Neural progenitor cell (in vitro differentiated cells): Measurements from ENCODE around the gene IFNA7. TPM values are rescaled to one million over a fixed set of nuclear protein-coding genes. Genes with fewer than 3 reads are reported as not detected.
A peak's percentile ranks its signal among the peaks of the same experiment; 100 is the strongest.
"Not testable (repeated sequence)": the region's sequence is repeated elsewhere in the genome, so short reads cannot be mapped to it uniquely, and the experiment has no call there.

ENCODE experiments used
- DNase-seq: peaks from one replicate; pipeline ENCODE4 v3.0.0-alpha.2; 2016; ENCODE audit warnings: low spot score
- H2AFZ ChIP-seq: fragments of 200-600 bp; sonication (generic); replicated peaks from 2 replicates; pipeline ENCODE4 v1.6.1; 2016; ENCODE audit warnings: antibody characterized with exemption
- H3F3A ChIP-seq: fragments of 200-600 bp; sonication (generic); 2 replicates; pipeline ENCODE4 v1.6.1; 2016; ENCODE audit warnings: antibody characterized with exemption, low read depth
- H3K27ac ChIP-seq: fragments of 200-600 bp; sonication (generic); 2 replicates; pipeline ENCODE4 v1.5.1; 2016; ENCODE audit warnings: mild to moderate bottlenecking
- H3K27me3 ChIP-seq: fragments of 200-600 bp; sonication (generic); 2 replicates; pipeline ENCODE4 v1.6.1; 2016; ENCODE audit warnings: mild to moderate bottlenecking, moderate library complexity
- H3K36me3 ChIP-seq: fragments of 200-600 bp; sonication (generic); 2 replicates; pipeline ENCODE4 v1.5.1; 2016
- H3K4me1 ChIP-seq: fragments of 200-600 bp; sonication (generic); 2 replicates; pipeline ENCODE4 v1.6.1; 2016; ENCODE audit warnings: mixed run types
- H3K4me2 ChIP-seq: fragments of 200-600 bp; sonication (generic); 2 replicates; pipeline ENCODE4 v1.6.1; 2016
- H3K4me3 ChIP-seq: fragments of 200-600 bp; sonication (generic); 2 replicates; pipeline ENCODE4 v1.5.1; 2016
- H3K79me2 ChIP-seq: fragments of 200-600 bp; sonication (generic); 2 replicates; pipeline ENCODE4 v1.6.1; 2016; ENCODE audit warnings: low read depth
- H3K9ac ChIP-seq: fragments of 200-600 bp; sonication (generic); 2 replicates; pipeline ENCODE4 v1.6.1; 2016
- H3K9me3 ChIP-seq: fragments of 200-600 bp; sonication (generic); 2 replicates; pipeline ENCODE4 v1.5.1; 2016; ENCODE audit warnings: low read depth
- H4K20me1 ChIP-seq: fragments of 200-600 bp; sonication (generic); 2 replicates; pipeline ENCODE4 v1.6.1; 2016; ENCODE audit warnings: low read depth
- H3K27ac Mint-ChIP-seq: 3 replicates; pipeline ENCODE4 v1.8.0; 2021; ENCODE audit warnings: mixed read lengths
- H3K27me3 Mint-ChIP-seq: 2 replicates; pipeline ENCODE4 v1.8.0; 2022; ENCODE audit warnings: low read depth, mild to moderate bottlenecking, inconsistent platforms, moderate library complexity, mixed read lengths; ENCODE audit not compliant: insufficient read depth
- H3K36me3 Mint-ChIP-seq: 3 replicates; pipeline ENCODE4 v1.8.0; 2021; ENCODE audit warnings: mixed read lengths
- H3K4me1 Mint-ChIP-seq: 3 replicates; pipeline ENCODE4 v1.8.0; 2021; ENCODE audit warnings: mixed read lengths
- H3K4me3 Mint-ChIP-seq: 3 replicates; pipeline ENCODE4 v1.8.0; 2021; ENCODE audit warnings: mild to moderate bottlenecking, moderate library complexity, mixed read lengths
- H3K9me3 Mint-ChIP-seq: 3 replicates; pipeline ENCODE4 v1.8.0; 2020; ENCODE audit warnings: mixed read lengths
- EZH2 ChIP-seq: fragments of 200-600 bp; sonication (generic); IDR thresholded peaks from 2 replicates; pipeline ENCODE4 v1.6.1; 2017; ENCODE audit warnings: antibody characterized with exemption, mild to moderate bottlenecking, moderate library complexity
- EZH2phosphoT487 ChIP-seq: fragments of 200-600 bp; sonication (generic); IDR thresholded peaks from 2 replicates; pipeline ENCODE4 v1.6.1; 2017; ENCODE audit warnings: antibody characterized with exemption
- total RNA-seq: library from RNA; depleted of rRNA; stranded (reverse); fragments of >200 nt; gene quantifications from 2 replicates; pipeline ENCODE4 v1.2.3, GENCODE V29; 2015; ENCODE audit warnings: low replicate concordance
- TF ChIP-seq, protein P1 (sequence below): fragments of 200-600 bp; sonication (generic); IDR thresholded peaks from 2 replicates; pipeline ENCODE4 v1.5.1; 2017; ENCODE audit warnings: antibody characterized with exemption, mild to moderate bottlenecking

Gene IFNA7
- total RNA-seq, 1 donor from 2014 or later: not detected

DNA sequence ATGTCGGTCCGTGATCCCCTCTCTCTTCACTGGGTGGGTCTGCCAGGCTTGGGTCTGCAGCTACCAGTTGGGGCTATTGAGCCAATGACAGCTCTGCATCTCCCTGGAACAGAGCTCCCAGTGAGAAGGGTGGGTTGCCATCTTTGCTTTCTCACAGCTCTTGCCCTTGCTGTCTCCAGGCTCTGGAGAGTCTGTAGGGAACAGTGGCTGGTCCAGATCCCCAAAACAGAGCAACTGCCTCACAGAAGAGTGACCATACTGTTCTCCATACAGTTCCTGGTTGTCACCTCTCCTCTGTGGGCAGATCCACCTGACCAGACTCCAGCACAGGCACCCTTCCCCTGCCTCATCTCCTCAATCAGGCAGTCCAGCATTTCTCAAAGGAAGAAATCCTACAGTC is 31.3 kb upstream of the IFNA7 start:
- Histone ChIP-seq H3K79me2 (no peaks in the 10 kb centered on the region), H3F3A (no peaks in the 10 kb centered on the region), H3K4me2 (no peak overlapping the region), H3K36me3 (no peaks in the 10 kb centered on the region), H2AFZ (no peak overlapping the region), H3K9ac (no peak overlapping the region), H3K9me3 (no peaks in the 10 kb centered on the region), H3K4me1 (no peaks in the 10 kb centered on the region), H3K27ac (no peak overlapping the region), H3K4me3 (no peak overlapping the region), H3K27me3 (peaks cover 13% of the 10 kb centered on the region), H4K20me1 (no peaks in the 10 kb centered on the region)
- Mint-ChIP-seq H3K36me3 (no peaks in the 10 kb centered on the region), H3K4me1 (no peaks in the 10 kb centered on the region), H3K27ac (no peak overlapping the region), H3K9me3 (no peaks in the 10 kb centered on the region), H3K4me3 (no peak overlapping the region), H3K27me3 (peaks cover 4% of the 10 kb centered on the region)
- DNase-seq: no peak
- TF ChIP-seq, protein P1, sequence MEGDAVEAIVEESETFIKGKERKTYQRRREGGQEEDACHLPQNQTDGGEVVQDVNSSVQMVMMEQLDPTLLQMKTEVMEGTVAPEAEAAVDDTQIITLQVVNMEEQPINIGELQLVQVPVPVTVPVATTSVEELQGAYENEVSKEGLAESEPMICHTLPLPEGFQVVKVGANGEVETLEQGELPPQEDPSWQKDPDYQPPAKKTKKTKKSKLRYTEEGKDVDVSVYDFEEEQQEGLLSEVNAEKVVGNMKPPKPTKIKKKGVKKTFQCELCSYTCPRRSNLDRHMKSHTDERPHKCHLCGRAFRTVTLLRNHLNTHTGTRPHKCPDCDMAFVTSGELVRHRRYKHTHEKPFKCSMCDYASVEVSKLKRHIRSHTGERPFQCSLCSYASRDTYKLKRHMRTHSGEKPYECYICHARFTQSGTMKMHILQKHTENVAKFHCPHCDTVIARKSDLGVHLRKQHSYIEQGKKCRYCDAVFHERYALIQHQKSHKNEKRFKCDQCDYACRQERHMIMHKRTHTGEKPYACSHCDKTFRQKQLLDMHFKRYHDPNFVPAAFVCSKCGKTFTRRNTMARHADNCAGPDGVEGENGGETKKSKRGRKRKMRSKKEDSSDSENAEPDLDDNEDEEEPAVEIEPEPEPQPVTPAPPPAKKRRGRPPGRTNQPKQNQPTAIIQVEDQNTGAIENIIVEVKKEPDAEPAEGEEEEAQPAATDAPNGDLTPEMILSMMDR: no peak
- TF ChIP-seq EZH2phosphoT487: no peak
- no peak for TF ChIP-seq EZH2

DNA sequence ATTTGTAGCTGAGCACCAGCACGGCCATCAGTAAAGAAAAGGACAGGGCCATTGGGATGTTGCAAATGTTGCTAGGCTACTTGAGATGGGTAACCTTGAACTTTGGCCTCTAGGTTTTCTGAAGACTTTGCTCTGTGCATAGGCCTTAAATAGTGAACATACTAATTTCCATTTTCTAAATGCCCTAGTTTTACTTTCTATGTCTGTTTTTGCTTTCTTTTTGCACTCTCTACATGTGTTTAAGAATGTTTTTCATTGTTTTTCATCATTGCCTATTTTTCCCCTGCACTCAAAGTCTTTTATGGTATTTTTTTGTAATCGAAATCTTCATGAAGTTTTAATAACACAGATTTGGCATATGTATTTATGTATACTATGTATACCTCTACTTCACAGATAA is 26.1 kb upstream of the IFNA7 start, which contains the start of gene IFNA17:
Gene IFNA17, minus strand, starts transcription at position 101 of the 400 bp plus-strand sequence. Its CDS starts 49 bp downstream, at position 52.
- no peaks in the 10 kb centered on the region for H3F3A ChIP-seq
- no peak within 1 kb of the TSS for H3K4me3 ChIP-seq
- Mint-ChIP-seq H3K4me1 (no peaks in the 10 kb centered on the region), H3K27me3 (peaks cover under 1% of the 10 kb centered on the region), H3K4me3 (no peak within 1 kb of the TSS), H3K36me3 (no peaks in the 10 kb centered on the region), H3K27ac (no peak within 1 kb of the TSS), H3K9me3 (no peaks in the 10 kb centered on the region)
- H3K9ac ChIP-seq: no peak within 1 kb of the TSS
- H3K79me2 ChIP-seq: no peaks in the 10 kb centered on the region
- H3K4me2 ChIP-seq: no peak within 1 kb of the TSS
- H3K9me3 ChIP-seq: no peaks in the 10 kb centered on the region
- H3K36me3 ChIP-seq: no peaks in the 10 kb centered on the region
- TF ChIP-seq EZH2phosphoT487: no peak
- TF ChIP-seq, protein P1: no peak
- TF ChIP-seq EZH2: no peak
- H3K4me1 ChIP-seq: no peaks in the 10 kb centered on the region
- H4K20me1 ChIP-seq: no peaks in the 10 kb centered on the region
- no peaks in the 10 kb centered on the region for H3K27me3 ChIP-seq
- no peak within 1 kb of the TSS for H2AFZ ChIP-seq
- H3K27ac ChIP-seq: no peak within 1 kb of the TSS
- DNase-seq: no peak

DNA sequence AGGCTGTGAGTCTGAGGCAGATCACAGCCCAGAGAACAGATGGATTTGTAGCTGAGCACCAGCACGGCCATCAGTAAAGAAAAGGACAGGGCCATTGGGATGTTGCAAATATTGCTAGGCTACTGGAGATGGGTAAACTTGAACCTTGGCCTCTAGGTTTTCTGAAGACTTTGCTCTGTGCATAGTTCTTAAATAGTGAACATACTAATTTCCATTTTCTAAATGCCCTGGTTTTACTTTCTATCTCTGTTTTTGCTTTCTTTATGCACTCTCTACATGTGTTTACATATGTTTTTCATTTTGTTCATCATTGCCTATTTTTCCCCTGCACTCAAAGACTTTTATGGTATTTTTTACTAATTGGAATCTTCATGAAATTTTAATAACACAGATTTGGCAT is 15.2 kb upstream of the IFNA7 start, which contains the start of gene IFNA16:
Gene IFNA16, minus strand, starts transcription at position 101 of the 400 bp plus-strand sequence. Its CDS starts 6 bp downstream, at position 95.
- H3K36me3 ChIP-seq, H3K79me2 ChIP-seq, H3K9ac ChIP-seq, H4K20me1 ChIP-seq, H3K4me1 ChIP-seq, DNase-seq, H3K4me3 Mint-ChIP-seq, H3K27me3 Mint-ChIP-seq, H3K36me3 Mint-ChIP-seq, H3K4me3 ChIP-seq, H3K27ac ChIP-seq, H3F3A ChIP-seq, H3K9me3 Mint-ChIP-seq, H3K27ac Mint-ChIP-seq, H3K9me3 ChIP-seq, H3K4me1 Mint-ChIP-seq, H3K4me2 ChIP-seq: not testable (repeated sequence)
- peaks cover 23% of the 10 kb centered on the region for H3K27me3 ChIP-seq
- H2AFZ ChIP-seq: peak within 1 kb of the TSS; percentile 45

DNA sequence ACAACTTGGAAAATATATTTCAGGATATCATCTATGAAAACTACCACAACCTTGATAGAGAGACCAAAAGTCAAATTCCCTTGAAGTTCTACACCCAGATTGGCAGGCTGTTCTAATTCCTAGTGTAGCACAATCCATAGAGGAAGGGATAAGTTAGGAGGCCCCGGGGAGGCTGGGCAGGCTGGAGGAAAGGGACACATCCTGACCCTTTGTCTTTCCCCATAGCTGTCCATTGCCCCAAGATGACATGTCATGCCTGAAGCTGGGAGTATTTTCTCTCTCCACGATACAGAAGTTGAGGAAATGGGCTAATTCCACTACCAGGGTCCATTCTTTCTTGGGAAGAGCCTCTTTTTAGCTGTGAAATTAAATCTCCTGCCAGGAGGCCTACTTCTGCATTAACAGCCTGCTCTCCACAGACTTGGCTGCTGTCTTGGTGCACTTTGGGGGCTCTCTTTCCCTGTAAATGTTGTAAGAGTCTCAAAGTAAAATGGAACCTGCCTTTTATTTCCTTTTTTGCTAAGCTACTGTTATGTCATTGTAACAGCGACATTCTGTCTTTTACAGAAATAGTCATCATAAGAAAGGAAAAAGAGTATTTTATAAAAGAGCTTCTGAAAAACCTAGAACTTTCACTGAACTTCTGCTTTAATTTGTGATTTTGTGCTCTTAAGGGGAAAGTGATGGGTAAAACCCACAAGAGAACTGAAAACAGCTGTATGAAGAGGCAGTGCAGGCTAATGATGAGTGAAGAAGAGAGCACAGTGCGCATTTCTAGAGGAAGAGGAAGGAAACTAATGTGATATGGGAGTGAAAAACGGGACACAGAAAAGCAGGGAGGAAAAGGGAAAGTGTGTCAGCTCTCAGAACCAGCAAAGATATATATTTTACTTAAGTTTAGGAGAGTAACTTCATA is 11.7 kb upstream of the IFNA7 start:
- H3K27me3 Mint-ChIP-seq, H3K79me2 ChIP-seq, H3K9ac ChIP-seq, H3K27ac ChIP-seq, H3K36me3 ChIP-seq, H3K27ac Mint-ChIP-seq, H3K9me3 Mint-ChIP-seq, H3K4me1 ChIP-seq, H3K36me3 Mint-ChIP-seq, H3F3A ChIP-seq, H3K9me3 ChIP-seq, H4K20me1 ChIP-seq, H3K4me3 Mint-ChIP-seq, H3K4me2 ChIP-seq, H3K4me3 ChIP-seq, H3K4me1 Mint-ChIP-seq: not testable (repeated sequence)
- DNase-seq: peak; percentile 37
- TF ChIP-seq, protein P1: peak; percentile 59
- H2AFZ ChIP-seq: peak overlapping the region; percentile 89
- H3K27me3 ChIP-seq: peaks cover 20% of the 10 kb centered on the region

DNA sequence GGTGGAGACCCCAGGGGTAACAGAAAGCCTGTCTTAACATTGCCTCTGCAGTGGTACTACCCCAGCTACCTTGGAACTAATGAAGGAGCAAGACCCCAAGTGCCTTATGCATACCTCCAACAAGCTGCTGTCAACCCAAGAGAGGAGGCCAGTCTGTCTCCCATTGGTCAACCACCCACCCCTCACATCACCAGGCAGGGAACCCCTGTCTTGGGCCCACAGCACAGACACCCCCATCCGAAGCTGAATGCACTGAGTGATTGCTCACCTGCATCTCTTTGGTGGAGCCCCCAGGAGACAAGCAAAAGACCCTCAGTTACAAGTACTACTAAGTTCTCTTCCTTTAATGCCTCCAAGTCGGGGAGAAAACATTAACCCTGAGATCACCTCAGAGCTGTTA is 10.2 kb upstream of the IFNA7 start:
- H3K36me3 ChIP-seq, H3K27me3 Mint-ChIP-seq, H3K36me3 Mint-ChIP-seq, H3K4me3 Mint-ChIP-seq, H3K9ac ChIP-seq, H2AFZ ChIP-seq, H3K9me3 ChIP-seq, DNase-seq, H3K4me2 ChIP-seq, H3K27ac ChIP-seq, H3K4me1 Mint-ChIP-seq, H3K4me3 ChIP-seq, H3K4me1 ChIP-seq, H4K20me1 ChIP-seq, H3K79me2 ChIP-seq, H3F3A ChIP-seq, H3K9me3 Mint-ChIP-seq: not testable (repeated sequence)
- peak overlapping the region; percentile 80 for H3K27ac Mint-ChIP-seq
- H3K27me3 ChIP-seq: peaks cover 11% of the 10 kb centered on the region
